HG03575 (cell line): ENCODE data around the gene MACROH2A2.
"Not testable (repeated sequence)": the region's sequence is repeated elsewhere in the genome, so short reads cannot be mapped to it uniquely, and the experiment has no call there.

ENCODE experiments used
- ATAC-seq: cut with Tn5 transposase; IDR thresholded peaks from one replicate; pipeline ENCODE4 v1.9.1; 2021; ENCODE audit not compliant: unreplicated experiment, insufficient number of reproducible peaks, low FRiP score; ENCODE audit errors: extremely low read depth

MACROH2A2 gene

DNA sequence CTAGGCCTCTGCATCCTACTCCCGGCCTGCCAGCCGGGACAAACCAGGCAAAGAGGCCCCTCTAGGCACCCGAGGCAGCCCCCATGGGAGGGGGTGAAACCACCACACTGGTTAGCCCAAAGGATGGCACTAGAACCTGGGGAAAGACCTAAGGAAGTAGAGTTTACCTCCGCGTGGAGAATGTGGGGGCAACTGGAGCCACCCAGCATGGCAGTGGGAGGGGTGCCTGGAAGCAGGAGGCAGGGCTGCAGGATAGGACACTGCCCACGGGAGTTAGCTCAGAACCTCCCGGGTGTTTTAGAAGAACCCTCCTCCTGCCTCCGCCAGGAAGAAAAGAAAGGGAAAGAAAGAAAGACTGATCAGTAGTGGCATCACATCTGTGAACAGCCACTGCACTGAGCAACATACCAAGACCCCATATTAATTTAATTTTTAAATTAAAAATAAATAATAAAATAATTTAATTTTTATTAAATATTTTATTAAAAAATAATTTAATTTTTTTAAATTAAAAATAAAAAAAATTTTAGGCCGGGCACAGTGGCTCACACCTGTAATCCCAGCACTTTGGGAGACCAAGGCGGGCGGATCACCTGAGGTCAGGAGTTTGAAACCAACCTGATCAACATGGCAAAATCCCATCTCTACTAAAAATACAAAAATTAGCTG is 68.8 kb downstream of the MACROH2A2 start:
- no peak for ATAC-seq

DNA sequence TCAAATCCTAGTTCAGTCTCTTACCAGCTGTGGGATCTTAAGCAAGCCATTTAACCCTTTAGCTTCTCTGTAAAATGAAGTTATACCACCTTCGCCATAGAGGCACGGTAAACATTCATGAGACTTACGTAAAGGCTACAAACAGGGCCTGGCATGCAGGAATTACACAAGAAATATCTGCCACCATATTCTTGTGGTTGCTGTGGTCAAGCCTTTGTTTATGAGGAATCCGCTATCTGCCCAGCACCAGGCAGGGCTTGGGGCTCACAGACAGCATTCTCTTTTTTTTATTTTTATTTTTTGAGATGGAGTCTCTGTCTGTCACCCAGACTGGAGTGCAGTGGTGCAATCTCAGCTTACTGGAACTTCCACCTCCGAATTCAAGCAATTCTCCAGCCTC is 70.1 kb downstream of the MACROH2A2 start:
- no peak for ATAC-seq

DNA sequence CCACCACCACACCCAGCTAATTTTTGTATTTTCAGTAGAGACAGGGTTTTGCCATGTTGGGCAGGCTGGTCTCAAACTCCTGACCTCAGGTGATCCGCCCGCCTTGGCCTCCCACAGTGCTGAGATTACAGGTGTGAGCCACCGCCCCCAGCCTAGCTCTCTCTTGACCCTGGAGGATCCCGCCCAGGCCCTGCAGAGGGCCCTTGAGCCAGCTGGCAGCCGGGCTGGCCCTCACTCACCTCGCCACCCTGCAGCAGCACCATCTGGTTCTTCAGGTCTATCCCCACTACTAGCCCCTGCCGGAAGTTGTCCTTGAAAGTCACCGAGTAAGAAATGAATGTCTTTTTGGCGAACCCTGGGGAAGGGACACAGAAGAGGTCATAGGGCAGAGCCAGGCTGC is 70.5 kb downstream of the MACROH2A2 start:
- ATAC-seq: not testable (repeated sequence)

DNA sequence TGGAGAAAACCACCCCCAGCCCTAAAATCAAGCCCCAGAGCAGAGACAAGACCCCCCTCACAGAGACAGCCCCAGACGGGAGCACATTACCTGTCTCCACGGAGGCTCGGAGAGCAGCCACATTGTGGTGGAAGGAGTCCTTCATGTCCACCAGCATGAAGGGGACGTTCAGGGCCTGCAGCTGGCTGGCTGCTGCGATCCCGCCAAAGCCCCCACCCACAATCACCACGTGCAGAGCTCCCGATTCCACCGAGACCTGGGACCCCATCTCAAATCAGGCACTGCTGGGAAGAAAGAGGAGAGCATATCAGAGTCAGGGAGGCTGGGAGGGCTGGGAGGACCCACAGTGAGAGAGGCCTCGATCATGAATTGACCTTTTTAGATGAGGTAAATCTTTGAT is 71.2 kb downstream of the MACROH2A2 start:
- no peak for ATAC-seq

DNA sequence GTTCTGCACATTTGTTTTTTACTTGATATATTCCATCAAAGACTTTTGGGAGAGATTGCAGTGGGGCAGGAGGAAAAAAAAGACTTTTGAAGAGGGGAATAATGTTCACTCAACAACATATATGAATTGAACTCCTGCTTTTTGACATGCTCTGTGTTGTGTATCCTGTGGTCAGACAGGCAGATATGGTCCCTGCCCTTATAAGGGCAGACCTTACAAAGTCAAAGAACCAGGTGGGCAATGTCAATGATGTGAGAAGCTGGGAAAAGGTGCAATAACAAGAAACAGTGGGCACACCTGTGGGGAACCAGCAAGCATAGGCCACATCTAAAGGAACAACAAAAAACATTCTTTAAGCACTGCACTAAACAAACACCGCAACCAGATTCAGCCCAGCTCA is 71.8 kb downstream of the MACROH2A2 start:
- ATAC-seq: no peak

DNA sequence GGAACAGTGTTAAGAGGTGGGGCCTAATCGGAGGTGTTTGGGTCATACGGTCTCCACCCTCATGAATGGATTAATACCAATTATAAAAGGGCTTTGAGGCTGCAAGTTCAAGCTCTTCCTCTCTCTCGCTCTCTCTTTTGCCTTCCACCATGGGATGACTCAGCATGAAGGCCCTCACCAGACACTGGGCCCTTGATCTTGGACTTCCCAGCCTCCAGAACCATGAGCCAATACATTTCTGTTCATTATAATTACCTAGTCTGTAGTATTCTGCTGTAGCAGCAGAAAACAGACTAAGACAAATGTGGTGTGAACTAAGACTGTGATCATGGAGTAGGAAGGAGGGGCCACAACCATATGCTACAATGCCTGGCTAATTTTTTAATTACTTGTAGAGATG is 72.3 kb downstream of the MACROH2A2 start:
- ATAC-seq: no peak

DNA sequence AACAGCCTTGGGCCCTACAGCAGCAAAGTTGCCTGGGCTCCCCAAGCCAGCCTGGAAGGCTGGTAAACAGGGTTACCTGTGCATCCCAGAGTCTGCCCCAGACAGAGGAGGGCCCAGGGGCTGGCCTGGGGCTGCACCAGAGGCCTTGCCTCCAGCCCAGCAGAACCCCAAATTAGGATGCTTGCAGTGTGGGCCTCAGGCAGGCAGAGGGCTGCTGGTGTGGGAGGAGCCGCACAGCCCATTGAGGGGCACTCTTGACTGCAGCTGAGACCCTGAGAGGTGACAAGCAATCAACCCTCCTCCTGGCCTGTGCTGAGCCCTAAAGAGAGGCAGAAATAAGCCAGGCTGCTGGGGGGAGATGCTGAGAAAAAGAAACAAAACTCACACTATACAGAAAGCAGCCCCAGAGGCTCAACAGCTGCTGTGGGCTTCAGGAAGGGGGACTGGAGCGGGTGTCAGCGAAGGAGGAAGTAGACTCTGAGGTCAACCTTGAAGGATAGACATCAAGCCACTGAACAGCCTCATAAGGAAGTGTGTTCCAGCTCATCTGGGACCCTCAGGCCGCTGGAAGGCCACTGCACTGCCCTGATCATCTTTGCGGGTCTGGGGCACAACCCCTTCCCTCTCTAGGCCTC is 73.4 kb downstream of the MACROH2A2 start:
- ATAC-seq: no peak

DNA sequence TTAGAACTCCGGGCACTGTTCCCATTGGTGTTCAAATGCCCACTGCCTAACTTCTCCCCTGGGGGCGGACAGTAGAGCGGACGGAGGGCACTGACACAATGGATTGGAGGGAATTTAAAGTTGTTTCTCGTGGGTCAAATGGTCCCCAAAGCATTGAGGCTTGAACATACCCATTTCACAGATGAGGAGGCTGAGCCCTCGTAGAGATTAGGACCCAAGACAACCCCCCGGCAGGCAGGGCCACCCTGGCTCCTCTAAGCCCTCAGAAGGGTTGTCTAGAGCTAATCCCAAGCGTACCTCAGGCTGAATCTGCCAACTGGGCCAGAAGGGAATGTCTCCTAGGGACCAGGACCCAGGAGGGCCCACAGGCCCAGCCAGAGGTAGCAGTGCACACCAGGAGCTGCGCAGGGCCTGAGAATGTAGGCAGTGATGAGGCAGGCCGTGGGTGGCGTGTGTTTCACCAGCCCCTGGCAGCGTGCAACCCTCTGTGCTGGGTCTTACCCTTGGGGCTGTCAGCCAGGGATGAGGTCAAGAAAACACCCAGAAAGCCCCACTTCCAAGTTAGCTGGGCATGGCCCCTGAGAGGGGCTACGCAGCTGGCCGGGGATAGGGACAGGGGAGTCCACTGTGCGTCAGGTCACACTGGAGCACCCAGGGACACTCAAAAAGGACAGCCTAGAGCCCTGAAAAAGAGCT is 74.2 kb downstream of the MACROH2A2 start:
- no peak for ATAC-seq

DNA sequence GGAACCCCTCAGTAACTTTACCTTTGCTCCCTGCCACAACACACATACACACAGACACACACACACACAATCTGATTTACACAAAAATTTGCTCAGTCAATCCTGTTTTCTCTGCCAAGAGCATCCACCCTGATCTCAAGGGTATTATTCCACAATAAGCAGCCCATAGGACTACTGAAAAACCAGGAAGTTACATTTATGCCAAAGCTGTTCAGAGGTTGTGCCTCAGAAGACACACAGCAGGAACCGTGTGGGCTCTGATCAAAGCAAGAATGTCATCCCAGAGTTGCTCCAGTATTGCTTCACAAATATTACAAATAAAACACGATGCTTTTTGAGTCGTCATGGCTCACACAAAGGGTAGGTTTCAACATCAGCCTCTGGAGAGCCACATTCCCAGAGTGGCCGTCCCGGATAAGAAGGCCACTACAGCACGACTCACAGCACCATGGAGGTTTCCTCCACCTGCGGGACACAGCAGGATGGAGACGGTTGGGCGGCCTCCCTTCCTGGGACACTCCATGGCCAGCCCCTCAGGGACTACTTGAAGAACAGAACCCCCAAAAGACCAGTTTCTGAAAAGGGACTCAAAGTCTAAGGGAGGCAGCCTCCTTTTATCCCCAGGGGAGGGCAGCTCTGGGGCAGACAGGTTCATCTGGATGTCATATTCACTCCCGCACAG is 78.4 kb downstream of the MACROH2A2 start:
- no peak for ATAC-seq

DNA sequence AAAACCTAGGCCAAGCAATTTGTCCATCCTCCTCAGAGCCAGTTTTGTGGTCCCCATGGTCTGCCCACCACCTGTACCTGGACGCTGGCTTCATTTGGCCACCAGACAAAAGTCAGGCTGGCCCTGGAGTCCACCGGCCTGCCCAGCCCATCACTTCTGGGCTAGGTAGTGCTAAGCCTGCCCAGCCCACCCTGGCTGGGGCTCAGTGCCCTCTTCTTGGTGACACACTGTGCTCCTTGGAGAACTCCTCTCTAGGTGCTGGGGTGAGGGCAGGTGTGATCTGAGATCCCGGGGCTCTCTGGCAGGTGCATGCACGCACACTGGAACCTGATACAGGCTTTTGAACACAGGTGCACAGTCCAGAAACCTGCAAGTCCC is 78.9 kb downstream of the MACROH2A2 start:
- no peak for ATAC-seq

DNA sequence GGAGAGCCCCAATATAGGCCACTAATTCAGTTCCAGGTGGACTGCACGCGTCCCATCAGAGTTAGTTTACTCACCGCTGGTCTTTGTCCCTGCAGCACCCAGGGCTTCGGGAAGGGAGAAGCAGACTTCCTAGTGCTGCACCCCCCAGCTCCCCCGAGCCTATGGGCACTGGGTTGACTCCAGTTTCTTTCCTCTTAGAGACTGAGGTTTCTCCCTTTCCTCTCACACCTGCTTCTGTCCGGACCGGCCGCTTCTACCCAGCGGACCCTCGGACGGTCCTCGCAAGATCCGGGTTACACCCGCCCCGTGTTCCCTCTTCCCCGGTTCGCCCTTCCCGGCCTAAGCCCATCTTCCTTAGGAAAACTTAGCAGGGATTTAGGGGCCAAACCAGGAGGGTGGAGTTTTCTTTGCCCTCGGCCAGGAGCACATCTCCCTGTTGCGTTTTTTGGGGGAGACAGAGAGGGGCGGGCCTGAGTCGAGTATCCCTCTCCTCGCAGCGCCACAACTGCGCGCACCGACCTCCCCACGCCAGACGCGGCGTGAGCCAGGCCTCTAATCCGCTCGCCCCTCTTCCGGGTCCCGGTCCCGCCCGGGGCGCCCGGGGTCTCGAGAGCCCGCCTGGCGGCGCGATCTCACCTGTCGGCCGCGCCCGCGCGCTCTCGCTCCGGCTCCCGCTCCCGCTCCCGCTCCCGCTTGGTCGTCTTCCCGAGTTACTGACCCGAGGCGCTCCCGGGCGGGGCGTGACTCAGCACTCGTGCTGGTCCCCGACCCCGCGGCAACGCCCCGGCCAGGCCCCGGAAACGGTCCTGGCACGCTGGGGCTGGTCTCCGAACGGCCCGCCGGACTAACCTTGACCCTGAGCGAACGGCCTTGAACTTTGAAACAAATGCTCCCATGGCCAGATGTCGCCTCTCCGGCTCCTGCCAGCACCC is 79.7 kb downstream of the MACROH2A2 start, which contains the start of gene AIFM2:
TSS of gene AIFM2 (minus strand) at position 728 of the 932 bp plus-strand sequence. CDS start 8,741 bp downstream, outside the sequence.
- no peak for ATAC-seq

DNA sequence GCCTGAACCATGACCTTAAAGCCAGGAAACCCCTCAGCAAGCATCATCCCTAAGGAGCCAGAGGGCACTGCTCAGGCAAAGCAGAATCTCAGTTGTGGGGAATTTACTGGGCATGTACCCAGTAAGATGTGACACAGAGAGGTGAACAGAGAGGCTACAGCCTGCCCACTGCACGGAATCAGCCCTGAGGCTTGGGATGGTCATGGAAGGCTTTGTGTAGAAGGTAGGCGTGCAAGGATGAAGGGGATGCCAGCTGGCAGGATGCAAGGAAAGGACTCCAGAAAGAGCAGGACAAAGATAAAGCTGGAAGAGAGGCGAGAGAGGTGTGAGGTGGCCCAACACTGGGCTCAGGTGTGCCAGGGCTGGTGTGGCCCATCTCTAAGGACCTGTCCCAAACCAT is 82.4 kb downstream of the MACROH2A2 start:
- no peak for ATAC-seq

DNA sequence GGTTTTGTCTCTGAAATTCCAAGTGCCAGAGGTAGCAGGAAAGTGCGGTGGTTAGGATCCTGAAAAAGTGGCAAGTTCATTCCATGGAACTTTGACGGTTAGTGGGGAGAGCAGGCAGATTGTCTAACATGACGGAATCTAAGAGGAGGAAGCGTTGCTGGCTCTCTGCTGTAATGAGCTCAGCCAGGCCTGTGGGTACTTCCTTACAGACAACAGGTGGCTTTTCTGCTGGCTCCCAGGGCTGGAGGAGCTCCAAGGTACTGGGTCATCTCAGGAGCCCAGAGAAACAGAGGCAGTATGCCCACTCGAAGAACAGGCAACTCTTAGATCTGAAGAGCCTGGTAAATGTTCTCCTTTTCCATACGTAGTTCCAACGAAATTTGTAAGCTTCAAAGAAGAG is 83.0 kb downstream of the MACROH2A2 start:
- ATAC-seq: no peak

DNA sequence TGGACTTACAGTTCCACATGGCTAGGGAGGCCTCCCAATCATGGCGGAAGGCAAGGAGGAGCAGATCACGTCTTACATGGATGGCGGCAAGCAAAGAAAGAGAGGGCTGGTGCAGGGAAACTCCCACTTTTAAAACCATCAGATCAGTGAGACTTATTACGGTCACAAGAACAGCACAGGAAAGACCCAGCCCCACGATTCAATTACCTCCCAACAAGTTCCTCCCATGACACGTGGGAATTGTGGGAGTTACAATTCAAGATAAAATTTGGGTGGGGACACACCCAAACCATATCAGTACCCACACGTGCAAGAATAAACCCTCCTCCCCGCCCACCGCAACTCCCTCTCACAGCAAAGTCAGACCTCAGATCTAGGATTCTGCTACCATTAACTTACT is 84.5 kb downstream of the MACROH2A2 start:
- no peak for ATAC-seq

DNA sequence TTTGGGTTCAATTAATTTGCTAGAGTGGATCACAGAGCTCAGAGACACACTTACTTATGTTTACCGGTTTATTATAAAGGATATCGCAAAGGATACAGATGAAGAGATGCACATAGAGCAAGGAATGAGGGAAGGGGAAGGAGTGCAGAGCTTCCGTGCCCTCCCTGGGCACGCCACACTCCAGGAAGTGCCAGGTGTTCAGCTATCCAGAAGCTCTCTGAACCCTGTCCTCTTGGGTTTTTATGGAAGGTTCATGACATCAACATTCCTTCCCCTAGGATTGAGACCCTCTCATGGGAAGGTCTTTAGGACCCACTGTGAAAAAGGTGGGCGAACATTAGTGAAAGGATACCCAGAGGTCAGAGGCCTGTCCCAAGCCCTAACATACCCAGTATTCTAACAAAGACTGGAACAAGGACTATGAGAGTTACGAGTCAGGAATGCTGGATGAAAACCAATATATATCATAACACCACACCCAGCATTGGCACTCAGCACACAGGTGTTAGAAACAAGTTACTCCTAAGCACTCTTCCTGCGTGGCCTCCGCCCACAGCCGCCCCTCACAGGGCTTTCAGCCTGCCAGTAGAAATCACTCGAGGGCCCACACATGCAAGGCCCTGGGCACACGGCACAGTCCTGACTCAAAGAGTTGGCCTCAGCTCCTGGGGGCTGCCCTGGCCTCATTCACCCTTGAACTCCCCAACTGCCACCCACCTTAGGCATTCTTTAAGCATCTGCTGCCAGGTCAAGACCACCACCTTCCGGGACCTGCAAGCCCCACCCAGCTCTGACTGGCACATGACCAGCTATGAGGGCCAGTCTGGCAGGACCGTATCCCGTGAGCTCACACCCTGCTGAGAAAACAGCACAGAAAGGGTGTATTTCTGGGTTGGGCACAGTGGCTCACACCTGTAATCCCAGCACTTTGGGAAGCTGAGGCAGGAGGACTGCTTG is 85.6 kb downstream of the MACROH2A2 start:
- ATAC-seq: no peak

DNA sequence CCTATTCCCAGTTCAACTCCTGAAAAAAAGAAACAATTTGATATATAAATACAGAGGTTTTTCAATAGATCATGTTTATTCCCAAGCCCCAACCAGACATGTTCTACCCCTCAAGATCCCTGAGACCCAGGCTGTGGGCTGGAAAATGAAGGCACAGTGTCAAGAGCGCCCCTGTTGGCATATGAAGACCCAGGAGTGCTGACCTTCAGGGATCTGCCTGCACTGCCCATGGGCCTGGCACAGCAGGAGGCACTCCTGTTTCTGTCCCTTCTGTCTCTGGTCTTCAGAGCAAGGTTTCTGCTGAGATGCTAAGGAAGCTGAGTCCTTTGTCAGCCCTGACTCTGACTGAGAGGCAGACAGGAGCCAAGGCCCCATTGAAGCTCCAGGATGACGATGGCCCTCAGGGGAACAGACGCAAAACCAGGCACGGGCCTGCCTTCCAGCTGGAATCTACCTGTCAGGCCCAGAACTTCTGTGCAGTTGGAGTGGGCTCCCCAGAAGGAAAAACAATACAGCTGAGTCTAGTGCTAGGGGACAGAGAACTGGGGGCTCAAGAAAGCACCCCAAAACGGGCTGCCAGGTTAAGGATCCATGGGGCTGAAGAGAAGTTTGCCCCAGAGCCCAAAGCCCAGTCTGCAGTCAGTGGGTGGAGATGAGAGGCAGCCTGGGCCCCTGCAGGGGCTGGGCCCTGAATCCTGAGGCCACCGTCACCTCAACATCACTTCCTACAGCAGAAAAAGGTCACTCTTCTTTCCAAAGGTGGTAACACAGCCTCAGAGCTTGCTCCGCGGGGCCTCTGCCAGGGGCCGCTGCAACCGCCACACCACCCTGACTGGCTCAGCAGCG is 86.7 kb downstream of the MACROH2A2 start:
- ATAC-seq: no peak

DNA sequence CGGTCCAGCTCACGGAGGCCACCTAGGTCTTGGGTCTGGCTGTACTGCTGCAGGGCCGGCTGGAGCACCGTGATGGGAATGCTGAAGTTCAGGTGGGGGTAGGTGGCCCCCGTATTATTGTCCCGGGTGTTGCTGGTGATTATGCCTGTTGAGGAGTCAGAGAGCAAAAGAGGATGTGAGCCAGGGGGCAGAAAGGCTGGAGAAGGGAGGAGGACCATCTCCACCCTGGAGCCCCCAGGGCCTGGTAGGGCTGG is 87.3 kb downstream of the MACROH2A2 start:
- ATAC-seq: no peak
